HepG2 (cell line): ENCODE data around the gene PTPRD. TPM values are rescaled to one million over a fixed set of nuclear protein-coding genes. Genes with fewer than 3 reads are reported as not detected.
"Not testable (repeated sequence)": the region's sequence is repeated elsewhere in the genome, so short reads cannot be mapped to it uniquely, and the experiment has no call there.

Experiments
- ATAC-seq: fragments of 200-7000 bp; cut with Tn5 transposase; 3 replicates; pipeline ENCODE4 v1.9.1; 2020; ENCODE audit warnings: mild to moderate bottlenecking, moderate library complexity
- BruUV-seq: library from RNA; stranded (reverse); fragments of 400-500 nt; replicated peaks from 2 replicates; lab custom pipeline; 2021; lab: Mats Ljungman, UMichigan
- CTCF ChIA-PET: fragments of 300-600 bp; formaldehyde crosslinking; extraction: SDS; loops from one replicate; lab custom pipeline; 2021; ENCODE audit warnings: low total read pairs, inconsistent platforms, low intra/inter-chr PET ratio; lab: Yijun Ruan, JAX
- POLR2A ChIA-PET: fragments of 350-600 bp; sonication (Branson Sonifier 250); formaldehyde crosslinking; loops from one replicate; lab custom pipeline; 2020; ENCODE audit warnings: antibody characterized with exemption, inconsistent platforms; lab: Yijun Ruan, JAX
- DNase-seq: peaks from one replicate; pipeline ENCODE4 v3.0.0-alpha.2; 2015; ENCODE audit warnings: low spot score
- FAIRE-seq: peaks from 3 replicates; lab custom pipeline; 2011; peaks lifted over from hg19 to GRCh38; lab: Jason Lieb, UNC
- H2AFZ ChIP-seq: one replicate; pipeline ENCODE4 v1.6.1; 2011; ENCODE audit warnings: low read length, inconsistent platforms
- H3K27ac ChIP-seq: fragments of 300-600 bp; 3 replicates; pipeline ENCODE4 v1.8.0; 2011; ENCODE audit warnings: mixed run types, mild to moderate bottlenecking, mixed read lengths, low read length, inconsistent platforms; ENCODE audit not compliant: insufficient read depth; ENCODE audit errors: extremely low read length
- H3K27me3 ChIP-seq, 2 experiments: fragments of 200-600 bp in 1 of 2; 2 replicates in 1 of 2; 3 replicates in 1 of 2; pipeline versions ENCODE4 v1.6.0 to v1.8.0; 2011; ENCODE audit warnings: low read length in 2 of 2, mild to moderate bottlenecking in 2 of 2, moderate library complexity in 2 of 2, inconsistent platforms in 1 of 2; ENCODE audit not compliant: insufficient read depth in 2 of 2, control insufficient read depth in 1 of 2
- H3K36me3 ChIP-seq, 2 experiments: fragments of 200-600 bp in 1 of 2; replicated peaks in 1 of 2; 2 replicates in 1 of 2; 3 replicates in 1 of 2; pipeline versions ENCODE4 v1.5.1 to v1.8.0; 2011; ENCODE audit warnings: low read length in 2 of 2, inconsistent platforms in 1 of 2; ENCODE audit not compliant: insufficient read depth in 2 of 2, control insufficient read depth in 1 of 2
- H3K4me1 ChIP-seq: 2 replicates; pipeline ENCODE4 v1.5.1; 2012; ENCODE audit warnings: low read length, inconsistent platforms; ENCODE audit not compliant: insufficient read depth
- H3K4me2 ChIP-seq: 2 replicates; pipeline ENCODE4 v1.6.0; 2011; ENCODE audit warnings: low read depth, low read length, inconsistent platforms
- H3K4me3 ChIP-seq, 3 experiments: fragments of 200-600 bp in 1 of 3; sonication (generic), shearing (Covaris generic) in 1 of 3; replicated peaks in 1 of 3; 2 replicates each; pipeline ENCODE4 v1.5.1; 2011 to 2016; ENCODE audit warnings: low read length in 3 of 3, inconsistent platforms in 2 of 3, low read depth in 2 of 3, mild to moderate bottlenecking in 2 of 3, control low read depth in 1 of 3, mixed read lengths in 1 of 3; ENCODE audit not compliant: insufficient read depth in 1 of 3
- H3K79me2 ChIP-seq: one replicate; pipeline ENCODE4 v1.6.1; 2011; ENCODE audit warnings: low read length, inconsistent platforms; ENCODE audit not compliant: insufficient read depth
- H3K9ac ChIP-seq: 2 replicates; pipeline ENCODE4 v1.6.0; 2011; ENCODE audit warnings: mild to moderate bottlenecking, low read depth, low read length, inconsistent platforms; ENCODE audit not compliant: insufficient read depth
- H3K9me3 ChIP-seq: 2 replicates; pipeline ENCODE4 v1.5.1; 2012; ENCODE audit warnings: mild to moderate bottlenecking, low read length
- H4K20me1 ChIP-seq: 2 replicates; pipeline ENCODE4 v1.6.0; 2011; ENCODE audit warnings: inconsistent platforms, mild to moderate bottlenecking, low read length, moderate library complexity; ENCODE audit not compliant: insufficient read depth
- CC2D1A ChIP-seq: sonication (generic); formaldehyde crosslinking; IDR thresholded peaks from 2 replicates; pipeline ENCODE4 v1.8.1; 2023; ENCODE audit warnings: mild to moderate bottlenecking, missing genetic modification reagents
- CREM ChIP-seq, 2 experiments: sonication (generic) in 1 of 2; formaldehyde crosslinking in 1 of 2; IDR thresholded peaks; 2 replicates each; pipeline versions ENCODE4 v1.4.0 to v1.6.1; 2016 to 2020; ENCODE audit warnings: antibody characterized with exemption in 1 of 2, mild to moderate bottlenecking in 1 of 2, missing genetic modification reagents in 1 of 2
- DRAP1 ChIP-seq: IDR thresholded peaks from 2 replicates; pipeline ENCODE4 v1.6.1; 2016; ENCODE audit warnings: missing genetic modification reagents, missing compliant biosample characterization
- GMEB2 ChIP-seq: IDR thresholded peaks from 2 replicates; pipeline ENCODE4 v1.6.1; 2016; ENCODE audit warnings: missing biosample characterization, missing genetic modification reagents, low read depth
- HNF4A ChIP-seq: sonication (generic); formaldehyde crosslinking; IDR thresholded peaks from 2 replicates; pipeline ENCODE4 v1.4.0; 2020; ENCODE audit warnings: missing genetic modification reagents
- HOXA3 ChIP-seq: sonication (generic); formaldehyde crosslinking; IDR thresholded peaks from 2 replicates; pipeline ENCODE4 v1.5.0; 2020; ENCODE audit warnings: missing genetic modification reagents
- NFRKB ChIP-seq: fragments of 450-650 bp; IDR thresholded peaks from 2 replicates; pipeline ENCODE4 v1.6.1; 2017
- PRMT3 ChIP-seq: sonication (generic); formaldehyde crosslinking; IDR thresholded peaks from 2 replicates; pipeline ENCODE4 v1.8.1; 2022; ENCODE audit warnings: low read depth, mild to moderate bottlenecking, moderate library complexity, missing genetic modification reagents, borderline replicate concordance
- SMAD9 ChIP-seq: sonication (generic); formaldehyde crosslinking; IDR thresholded peaks from 2 replicates; pipeline ENCODE4 v1.5.1; 2020; ENCODE audit warnings: mild to moderate bottlenecking, missing genetic modification reagents
- ZBTB21 ChIP-seq: sonication (generic); formaldehyde crosslinking; IDR thresholded peaks from 2 replicates; pipeline ENCODE4 v1.4.0; 2020; ENCODE audit warnings: missing genetic modification reagents
- ZNF207 ChIP-seq: fragments of 450-650 bp; IDR thresholded peaks from 2 replicates; pipeline ENCODE4 v1.6.1; 2016; ENCODE audit warnings: antibody characterized with exemption, borderline replicate concordance
- ZNF614 ChIP-seq: IDR thresholded peaks from 2 replicates; pipeline ENCODE4 v1.6.1; 2018; ENCODE audit warnings: missing biosample characterization, missing genetic modification reagents, inconsistent platforms, borderline replicate concordance
- WGBS: methylation state at CpG from one replicate; pipeline ENCODE4 v1.1.6; 2017; ENCODE audit warnings: low lambda C conversion rate; 5-methylcytosine and 5-hydroxymethylcytosine counted together
- in situ Hi-C: cut with HindIII; loops from 2 replicates; pipeline ENCODE4 v1.10.0; 2017; ENCODE audit warnings: low pct_unique_long_range_greater_than_20kb; ENCODE audit not compliant: extremely low pct_ligation_motif_present
- intact Hi-C: fragments of 100-400 bp; cut with micrococcal nuclease; formaldehyde crosslinking; loops from one replicate; pipeline ENCODE4 v1.10.0; 2022; ENCODE audit not compliant: unreplicated experiment
- polyA plus RNA-seq, 8 experiments: library from polyadenylated mRNA; depleted of rRNA in 3 of 8; stranded (reverse) in 7 of 8; unstranded in 1 of 8; fragments of >200 nt; fragmentation: Illumina TruSeq in 4 of 8; extraction: Trizol in 4 of 8; gene quantifications; 2 replicates each; pipeline versions ENCODE4 v1.2.1 to v1.2.3, GENCODE V29; 2011 to 2016; ENCODE audit warnings: low read depth in 4 of 8, missing spikeins in 1 of 8, mixed read lengths in 1 of 8; ENCODE audit not compliant: insufficient read depth in 1 of 8
- total RNA-seq, 5 experiments: library from RNA; depleted of rRNA; stranded (reverse); fragments of >200 nt; fragmentation: Illumina TruSeq; extraction: Trizol; gene quantifications; 2 replicates each; pipeline ENCODE4 v1.2.3, GENCODE V29; 2016; ENCODE audit warnings: low read depth in 1 of 5

Gene PTPRD
- total and polyA plus RNA-seq, 2 of the 13 experiments (the other 11 are each of a cell fraction or from before 2014, with no cell fraction given) = 0.05 TPM; not detected in 1

DNA sequence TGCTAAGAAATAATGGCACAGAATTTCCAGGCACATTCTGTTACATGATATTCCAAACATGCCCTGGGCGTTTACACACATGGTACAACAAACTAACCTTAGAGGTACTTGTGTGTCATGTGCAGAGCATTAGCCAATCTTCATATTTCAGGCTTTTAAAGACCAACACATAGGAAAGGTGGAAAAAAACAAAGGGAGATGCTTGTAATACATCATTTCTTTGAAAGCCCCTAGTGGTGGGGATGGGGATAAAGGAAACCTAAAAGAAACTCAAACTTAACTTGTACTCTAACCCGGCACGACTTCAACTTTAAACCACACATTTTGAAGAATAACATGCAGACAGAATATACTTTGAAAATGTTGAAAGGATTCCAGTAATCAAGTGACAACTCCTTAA is 133.6 kb downstream of the PTPRD start:
- H3K4me3 ChIP-seq = no peak overlapping the region
- H3K9ac ChIP-seq = no peak overlapping the region
- no peak for FAIRE-seq
- H3K27ac ChIP-seq = no peak overlapping the region
- no peak overlapping the region for H2AFZ ChIP-seq
- no peak for TF ChIP-seq NFRKB
- no peak for TF ChIP-seq HOXA3 (CRISPR knock-in tag)
- TF ChIP-seq PRMT3 (CRISPR knock-in tag) = no peak
- TF ChIP-seq ZNF207 = no peak
- TF ChIP-seq ZNF614 (CRISPR knock-in tag) = no peak
- no peak for TF ChIP-seq ZBTB21
- TF ChIP-seq CC2D1A (CRISPR knock-in tag) = no peak
- TF ChIP-seq SMAD9 (CRISPR knock-in tag) = no peak
- no peak for TF ChIP-seq CREM (IDR thresholded peaks at IDR 0.05)
- TF ChIP-seq CREM (CRISPR knock-in tag; IDR thresholded peaks at IDR 0.05) = no peak
- TF ChIP-seq DRAP1 (CRISPR knock-in tag) = no peak
- TF ChIP-seq GMEB2 (CRISPR knock-in tag) = no peak
- no peak for TF ChIP-seq HNF4A (CRISPR knock-in tag)
- TF ChIP-seq, all 625 proteins: peak for 0
- WGBS = 0% methylated on average over 2 of the region's 3 CpGs
- no TSS peak for BruUV-seq
- POLR2A ChIA-PET = no interaction called here
- in situ Hi-C loops (no loop called here), intact Hi-C loops (loop anchor here (5.0 kb wide), 1 partner anchor 378 kb away; no protein-coding TSS in a partner anchor)
- H3K36me3 ChIP-seq = no peaks in the 10 kb centered on the region
- H4K20me1 ChIP-seq = no peaks in the 10 kb centered on the region
- no peaks in the 10 kb centered on the region for H3K27me3 ChIP-seq
- CTCF ChIA-PET = no interaction called here
- H3K9me3 ChIP-seq = 0 out of 2 replicates have a peak, but pooled peaks cover 2% of the 10 kb centered on the region
- no peaks in the 10 kb centered on the region for H3K4me1 ChIP-seq
- no peaks in the 10 kb centered on the region for H3K79me2 ChIP-seq
- ATAC-seq (peak; percentile 35; the same call in 1 of the 3 replicates), DNase-seq (peak; percentile 5)
- H3K4me2 ChIP-seq = no peak overlapping the region

- POLR2A ChIA-PET, ATAC-seq, H3K79me2 ChIP-seq, CTCF ChIA-PET, H2AFZ ChIP-seq, H3K27ac ChIP-seq, H3K4me2 ChIP-seq, FAIRE-seq, H4K20me1 ChIP-seq, DNase-seq, H3K4me3 ChIP-seq, BruUV-seq, intact Hi-C loops, H3K27me3 ChIP-seq, in situ Hi-C loops, H3K4me1 ChIP-seq, H3K9ac ChIP-seq, H3K36me3 ChIP-seq: not testable (repeated sequence)
- H3K9me3 ChIP-seq = peaks cover 15% of the 10 kb centered on the region
- WGBS = no CpG with 5 or more reads among the region's 28 CpGs
Observed at GRCh38 chr9:10449201-10449617, 163.6 kb downstream of the PTPRD start.
